Activated naive CD4-positive, alpha-beta T cell treated with anti-CD3 and anti-CD28 coated beads for 36 hours (primary cell): Measurements from ENCODE around the gene PLCXD1. TPM values are rescaled to one million over a fixed set of nuclear protein-coding genes. Genes with fewer than 3 reads are reported as not detected.
A peak's percentile ranks its signal among the peaks of the same experiment; 100 is the strongest.
"Not testable (repeated sequence)": the region's sequence is repeated elsewhere in the genome, so short reads cannot be mapped to it uniquely, and the experiment has no call there.

ENCODE experiments used
- CTCF ChIA-PET: fragments of 350-600 bp; sonication (Branson Sonifier 250); formaldehyde crosslinking; loops from one replicate; lab custom pipeline; 2021; ENCODE audit warnings: antibody characterized with exemption; lab: Charles Lee
- DNase-seq: peaks from one replicate; pipeline ENCODE4 v3.0.0-alpha.2; 2020
- H3K27ac Mint-ChIP-seq: one replicate; pipeline ENCODE4 v1.8.0; 2021; ENCODE audit warnings: mild to moderate bottlenecking, mixed read lengths
- H3K27me3 Mint-ChIP-seq: one replicate; pipeline ENCODE4 v1.8.0; 2021; ENCODE audit warnings: low read depth, mixed read lengths
- H3K36me3 Mint-ChIP-seq: one replicate; pipeline ENCODE4 v1.8.0; 2021; ENCODE audit warnings: low read depth, mixed read lengths
- H3K4me1 Mint-ChIP-seq: one replicate; pipeline ENCODE4 v1.8.0; 2021; ENCODE audit warnings: low read depth, mixed read lengths
- H3K4me3 Mint-ChIP-seq: one replicate; pipeline ENCODE4 v1.8.0; 2021; ENCODE audit warnings: mild to moderate bottlenecking, moderate library complexity, mixed read lengths
- H3K9me3 Mint-ChIP-seq: one replicate; pipeline ENCODE4 v1.8.0; 2021; ENCODE audit warnings: mixed read lengths
- intact Hi-C: fragments of 100-400 bp; cut with micrococcal nuclease; formaldehyde crosslinking; loops from one replicate; pipeline ENCODE4 v1.15.1; 2023
- total RNA-seq, 2 experiments: library from RNA; stranded (reverse); gene quantifications; one replicate each; pipeline ENCODE4 v1.2.3, GENCODE V29; 2021

PLCXD1 gene
- total RNA-seq, 2 experiments from 2014 or later: 63.5 to 67.7 TPM

GRCh38 chrX:318739-319578, 37.8 kb downstream of the PLCXD1 start, which contains the start of gene GTPBP6:
Gene GTPBP6, minus strand, starts transcription at chrX:318796. Its CDS starts 9 bp downstream, at chrX:318787.
- H3K27ac Mint-ChIP-seq: peak within 1 kb of the TSS; percentile 98
- intact Hi-C loops: loop anchor here (1.0 to 2.0 kb wide), 5 partner anchors 36 to 1134 kb away; partner anchors contain the start of gene SLC25A6
- H3K4me3 Mint-ChIP-seq: peak within 1 kb of the TSS; percentile 90
- no peaks in the 10 kb centered on the region for H3K27me3 Mint-ChIP-seq
- CTCF ChIA-PET: no interaction called here
- H3K9me3 Mint-ChIP-seq: no peaks in the 10 kb centered on the region
- peaks cover 18% of the 10 kb centered on the region for H3K4me1 Mint-ChIP-seq
- peak; percentile 99 for DNase-seq
- H3K36me3 Mint-ChIP-seq: no peaks in the 10 kb centered on the region

GRCh38 chrX:319579-320125, 38.5 kb downstream of the PLCXD1 start:
- Mint-ChIP-seq H3K9me3 (no peaks in the 10 kb centered on the region), H3K4me1 (peaks cover 18% of the 10 kb centered on the region), H3K27me3 (no peaks in the 10 kb centered on the region), H3K27ac (no peak overlapping the region), H3K36me3 (no peaks in the 10 kb centered on the region), H3K4me3 (peak overlapping the region; percentile 81)
- intact Hi-C loops: loop anchor here (2.0 kb wide), 1 partner anchor 37 kb away; no protein-coding TSS in a partner anchor
- CTCF ChIA-PET: no interaction called here
- DNase-seq: no peak

DNA sequence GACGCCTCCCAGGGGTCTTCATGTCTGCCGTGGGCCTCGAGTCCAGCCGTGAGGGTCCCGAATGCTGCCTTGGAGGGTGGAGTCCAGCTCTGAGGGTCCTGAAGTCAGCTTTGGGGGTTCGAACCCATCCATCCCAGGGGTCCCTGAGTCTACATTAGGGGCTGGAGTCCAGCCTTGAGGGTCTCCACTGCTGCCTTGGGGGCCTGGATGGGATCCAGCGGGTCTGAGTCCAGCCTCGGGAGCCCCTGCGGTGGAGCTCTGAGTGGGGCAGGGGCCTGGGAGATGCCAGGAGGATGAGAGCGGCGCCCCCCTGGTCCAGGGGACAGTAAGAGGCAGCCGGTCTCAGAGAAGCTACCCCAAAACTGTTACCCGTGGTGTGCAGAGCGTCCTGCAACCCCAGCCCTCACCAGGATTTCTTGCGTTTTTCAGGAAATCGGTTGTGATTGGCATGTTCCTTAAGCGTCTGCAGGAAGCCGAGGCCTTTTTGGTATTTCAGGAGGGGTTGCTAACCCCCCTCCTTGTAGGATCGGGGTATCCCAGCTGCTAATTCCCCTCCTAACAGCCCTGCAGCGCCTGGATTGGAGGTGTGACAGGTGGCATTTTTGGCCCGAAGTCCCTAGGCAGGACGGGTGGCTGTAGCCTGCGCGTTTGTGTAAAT, 39.1 kb downstream of the PLCXD1 start:
- no peaks in the 10 kb centered on the region for H3K9me3 Mint-ChIP-seq
- H3K4me1 Mint-ChIP-seq: peaks cover 20% of the 10 kb centered on the region
- intact Hi-C loops: no loop called here
- peak overlapping the region; percentile 81 for H3K4me3 Mint-ChIP-seq
- peak overlapping the region; percentile 69 for H3K27ac Mint-ChIP-seq
- CTCF ChIA-PET: no interaction called here
- H3K27me3 Mint-ChIP-seq: no peaks in the 10 kb centered on the region
- DNase-seq: no peak
- H3K36me3 Mint-ChIP-seq: no peaks in the 10 kb centered on the region

GRCh38 chrX:323721-324628, 42.8 kb downstream of the PLCXD1 start:
- intact Hi-C loops: no loop called here
- H3K36me3 Mint-ChIP-seq: no peaks in the 10 kb centered on the region
- DNase-seq: peak; percentile 66
- CTCF ChIA-PET: no interaction called here
- no peaks in the 10 kb centered on the region for H3K27me3 Mint-ChIP-seq
- peaks cover 16% of the 10 kb centered on the region for H3K4me1 Mint-ChIP-seq
- no peaks in the 10 kb centered on the region for H3K9me3 Mint-ChIP-seq
- H3K4me3 Mint-ChIP-seq: peak overlapping the region; percentile 1
- H3K27ac Mint-ChIP-seq: no peak overlapping the region

GRCh38 chrX:324664-325063, 43.5 kb downstream of the PLCXD1 start:
- H3K27ac Mint-ChIP-seq, H3K9me3 Mint-ChIP-seq, H3K36me3 Mint-ChIP-seq, DNase-seq, H3K27me3 Mint-ChIP-seq, H3K4me3 Mint-ChIP-seq, intact Hi-C loops, CTCF ChIA-PET: not testable (repeated sequence)
- peaks cover 16% of the 10 kb centered on the region for H3K4me1 Mint-ChIP-seq

- H3K4me1 Mint-ChIP-seq: peaks cover 10% of the 10 kb centered on the region
- CTCF ChIA-PET: no interaction called here
- DNase-seq: no peak
Measured at GRCh38 chrX:327660-328126, 46.5 kb downstream of the PLCXD1 start.

DNA sequence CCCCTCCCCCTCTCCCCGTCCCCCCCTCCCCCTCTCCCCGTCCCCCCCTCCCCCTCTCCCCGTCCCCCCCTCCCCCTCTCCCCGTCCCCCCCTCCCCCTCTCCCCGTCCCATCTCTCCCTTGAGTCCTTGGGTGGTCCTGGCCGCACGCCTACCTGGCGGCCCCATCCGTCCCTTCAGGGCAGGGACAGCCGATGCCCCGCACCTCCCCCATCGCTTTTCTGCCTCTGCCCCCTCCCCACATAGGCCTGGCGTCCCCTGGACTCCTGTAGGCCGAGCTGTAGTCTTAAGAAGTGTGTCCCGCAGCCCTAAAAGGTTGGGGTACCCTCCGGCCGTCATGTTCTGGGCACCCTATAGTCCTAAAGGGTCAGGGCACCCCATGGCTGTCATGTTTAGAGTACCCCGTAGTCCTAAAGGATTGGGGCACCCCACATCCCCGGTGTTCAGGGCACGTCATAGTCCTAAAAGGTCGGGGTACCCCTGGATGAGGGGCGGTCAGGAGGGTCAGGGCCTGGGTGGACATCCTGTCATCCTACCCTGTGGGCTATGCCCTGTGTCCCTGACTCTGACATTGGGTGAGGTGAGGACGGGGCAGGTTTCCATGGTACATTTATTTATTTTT, 48.2 kb downstream of the PLCXD1 start:
- Mint-ChIP-seq H3K9me3 (no peaks in the 10 kb centered on the region), H3K36me3 (no peaks in the 10 kb centered on the region), H3K4me1 (peaks cover 4% of the 10 kb centered on the region), H3K4me3 (no peak overlapping the region), H3K27ac (no peak overlapping the region), H3K27me3 (peaks cover 3% of the 10 kb centered on the region)
- DNase-seq: no peak
- intact Hi-C loops: no loop called here
- CTCF ChIA-PET: no interaction called here

More at GRCh38 chrX:327660-328126, 46.5 kb downstream of the PLCXD1 start:
- Mint-ChIP-seq H3K9me3 (no peaks in the 10 kb centered on the region), H3K27ac (no peak overlapping the region), H3K4me3 (no peak overlapping the region), H3K36me3 (no peaks in the 10 kb centered on the region), H3K27me3 (peaks cover 3% of the 10 kb centered on the region)
- intact Hi-C loops: no loop called here

DNA sequence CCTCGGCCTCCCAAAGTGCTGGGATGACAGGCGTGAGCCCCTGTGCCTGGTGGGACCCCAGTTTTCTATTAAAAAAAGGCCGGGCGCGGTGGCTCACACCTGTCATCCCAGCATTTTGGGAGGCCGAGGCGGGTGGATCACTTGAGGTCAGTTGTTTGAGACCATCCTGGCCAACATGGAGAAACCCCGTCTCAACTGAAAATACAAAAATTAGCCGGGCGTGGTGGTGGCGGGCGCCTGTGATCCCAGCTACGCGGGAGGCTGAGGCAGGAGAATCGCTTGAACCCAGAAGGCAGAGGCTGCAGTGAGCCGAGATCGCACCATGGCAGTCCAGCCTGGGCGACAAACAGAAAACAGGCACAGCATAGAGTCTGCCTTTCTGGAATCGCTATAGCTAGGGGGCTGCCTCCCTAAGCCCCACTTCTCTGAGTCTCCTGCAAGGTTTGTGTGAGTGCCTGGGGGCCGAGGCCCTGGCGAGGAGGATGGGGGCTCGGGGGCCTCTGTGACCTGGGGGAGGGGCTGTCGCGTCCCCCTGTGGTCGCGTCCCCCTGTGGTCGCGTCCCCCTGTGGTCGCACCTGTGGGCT, 49.1 kb downstream of the PLCXD1 start:
- H3K36me3 Mint-ChIP-seq, H3K27ac Mint-ChIP-seq, DNase-seq, intact Hi-C loops, CTCF ChIA-PET, H3K27me3 Mint-ChIP-seq, H3K9me3 Mint-ChIP-seq, H3K4me3 Mint-ChIP-seq, H3K4me1 Mint-ChIP-seq: not testable (repeated sequence)

GRCh38 chrX:330726-331150, 49.6 kb downstream of the PLCXD1 start:
- intact Hi-C loops: no loop called here
- Mint-ChIP-seq H3K36me3 (no peaks in the 10 kb centered on the region), H3K27ac (no peak overlapping the region), H3K4me3 (no peak overlapping the region), H3K27me3 (peaks cover 3% of the 10 kb centered on the region), H3K4me1 (peaks cover 2% of the 10 kb centered on the region), H3K9me3 (no peaks in the 10 kb centered on the region)
- CTCF ChIA-PET: no interaction called here
- no peak for DNase-seq

- Mint-ChIP-seq H3K27me3 (peaks cover 3% of the 10 kb centered on the region), H3K27ac (no peak overlapping the region), H3K4me3 (no peak overlapping the region), H3K4me1 (peaks cover 2% of the 10 kb centered on the region), H3K9me3 (no peaks in the 10 kb centered on the region), H3K36me3 (peaks cover 3% of the 10 kb centered on the region)
- intact Hi-C loops: no loop called here
- DNase-seq: no peak
- CTCF ChIA-PET: no interaction called here
Measured at GRCh38 chrX:331151-331824, 50.1 kb downstream of the PLCXD1 start.
